GM19025 (cell line): ENCODE results near the gene RARG.
A peak's percentile ranks its signal among the peaks of the same experiment; 100 is the strongest.

Source experiments
- ATAC-seq: cut with Tn5 transposase; IDR thresholded peaks from one replicate; pipeline ENCODE4 v1.9.1; 2021; ENCODE audit warnings: mild to moderate bottlenecking, low read depth, moderate library complexity; ENCODE audit not compliant: unreplicated experiment

Gene RARG

DNA sequence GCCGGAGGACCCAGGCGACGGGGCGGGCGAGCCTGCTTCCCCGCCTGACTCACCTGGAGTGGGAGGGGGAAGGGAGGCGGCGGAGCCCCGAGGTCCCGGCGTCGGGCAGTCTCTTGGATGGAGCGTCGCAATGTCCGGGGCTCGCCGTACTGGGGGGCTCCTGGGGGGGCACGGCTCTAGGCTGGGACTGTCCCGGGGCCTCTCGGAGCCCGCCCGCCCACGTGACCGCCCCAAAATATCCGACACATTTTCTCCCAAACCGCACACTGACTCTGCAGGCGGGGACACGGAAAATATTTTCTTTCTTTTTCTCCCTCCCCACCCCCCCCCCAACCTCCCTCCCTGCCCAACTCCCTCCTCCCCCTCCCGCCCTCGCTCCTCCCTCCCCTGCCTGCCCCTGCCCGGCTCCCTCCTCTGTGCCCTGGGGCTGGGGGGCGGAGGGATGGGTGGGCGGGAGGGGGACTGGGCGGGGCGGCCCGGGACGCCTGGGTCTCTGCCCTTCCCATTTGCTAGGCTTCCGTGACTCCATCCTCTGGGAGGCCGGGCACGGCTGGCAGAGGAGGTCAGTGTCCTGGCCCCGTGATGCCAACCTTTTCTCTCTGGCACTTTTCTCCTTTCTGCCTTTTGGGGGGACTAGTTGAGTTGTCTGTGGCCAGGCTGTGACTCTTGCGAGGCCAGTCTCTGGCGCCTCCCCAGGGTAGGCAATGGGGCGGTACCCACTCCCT, at the start of gene RARG:
RARG (minus strand) TSS at position 289 of the 725 bp plus-strand sequence. CDS start 4,664 bp downstream, outside the sequence.
- no peak for ATAC-seq

GRCh38 chr12:53279888-53280498, 48.0 kb upstream of the RARG start:
- no peak for ATAC-seq

DNA sequence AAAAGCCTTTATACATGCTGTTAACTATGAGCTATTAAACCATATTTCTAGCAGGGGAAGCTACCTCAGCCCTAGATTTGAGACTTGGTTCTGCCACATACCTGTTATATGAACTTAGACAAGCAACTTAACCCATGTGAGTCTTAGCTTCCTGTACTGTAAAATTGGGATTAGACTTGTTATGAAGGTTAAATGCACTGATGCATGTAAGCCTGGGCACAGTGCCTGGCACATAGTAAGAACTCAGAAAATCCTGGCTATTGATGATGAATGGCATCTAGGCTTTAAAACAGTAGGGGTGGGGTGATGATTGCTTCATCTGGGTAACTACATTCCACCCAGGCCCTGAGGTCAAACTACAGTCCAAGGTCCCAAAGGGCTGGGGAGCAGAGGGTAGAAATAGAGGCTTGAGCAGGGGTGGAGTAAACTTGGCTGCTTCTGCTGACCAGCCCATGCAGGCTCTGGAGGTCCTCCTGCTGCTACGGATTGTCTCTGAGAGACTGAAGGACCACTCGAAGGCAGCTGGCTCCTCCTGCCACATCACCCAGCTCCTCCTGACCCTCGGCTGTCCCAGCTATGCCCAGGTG, 47.4 kb upstream of the RARG start:
- ATAC-seq: no peak

DNA sequence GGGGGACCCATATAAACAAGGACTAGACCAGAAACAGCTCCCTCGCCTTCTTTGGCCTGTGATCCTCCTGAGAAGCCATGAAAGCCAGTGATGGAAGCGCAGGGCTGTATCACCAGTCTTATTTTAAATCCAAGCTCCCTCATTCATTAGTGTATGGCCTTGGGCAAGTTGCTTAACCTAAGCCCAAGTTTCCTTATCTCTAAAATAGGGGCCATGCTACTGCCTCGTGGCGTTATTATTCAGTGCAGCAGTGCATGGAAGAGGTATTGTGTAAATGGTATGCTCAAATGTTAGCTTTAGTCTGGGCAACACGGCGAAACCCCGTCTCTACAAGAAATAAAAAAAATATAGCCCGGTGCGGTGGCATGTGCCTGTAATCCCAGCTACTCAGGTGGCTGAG, 46.0 kb upstream of the RARG start:
- ATAC-seq: no peak

- ATAC-seq: no peak
Observed at GRCh38 chr12:53276511-53276910, 44.5 kb upstream of the RARG start.

DNA sequence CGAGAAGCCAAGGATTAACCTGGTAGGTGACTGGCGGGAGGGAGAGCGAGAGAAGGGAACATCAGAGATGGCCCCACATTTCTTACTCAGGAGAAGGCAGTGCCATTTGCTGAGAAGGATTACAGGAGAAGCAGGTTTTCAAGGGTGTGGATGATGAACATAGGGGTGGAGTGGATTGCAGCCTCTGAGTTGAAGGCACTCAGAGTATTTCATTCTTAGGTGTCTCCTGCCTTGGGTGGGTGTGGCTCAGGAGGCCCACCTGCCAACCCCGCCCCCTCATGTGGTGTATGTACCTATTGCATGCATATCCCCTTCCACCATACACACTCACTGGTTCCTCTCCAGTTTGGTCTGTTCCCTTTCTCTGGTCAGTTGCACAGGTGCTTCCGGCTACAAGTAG, 42.4 kb upstream of the RARG start:
- no peak for ATAC-seq

GRCh38 chr12:53268630-53269562, 36.9 kb upstream of the RARG start:
- ATAC-seq: no peak

DNA sequence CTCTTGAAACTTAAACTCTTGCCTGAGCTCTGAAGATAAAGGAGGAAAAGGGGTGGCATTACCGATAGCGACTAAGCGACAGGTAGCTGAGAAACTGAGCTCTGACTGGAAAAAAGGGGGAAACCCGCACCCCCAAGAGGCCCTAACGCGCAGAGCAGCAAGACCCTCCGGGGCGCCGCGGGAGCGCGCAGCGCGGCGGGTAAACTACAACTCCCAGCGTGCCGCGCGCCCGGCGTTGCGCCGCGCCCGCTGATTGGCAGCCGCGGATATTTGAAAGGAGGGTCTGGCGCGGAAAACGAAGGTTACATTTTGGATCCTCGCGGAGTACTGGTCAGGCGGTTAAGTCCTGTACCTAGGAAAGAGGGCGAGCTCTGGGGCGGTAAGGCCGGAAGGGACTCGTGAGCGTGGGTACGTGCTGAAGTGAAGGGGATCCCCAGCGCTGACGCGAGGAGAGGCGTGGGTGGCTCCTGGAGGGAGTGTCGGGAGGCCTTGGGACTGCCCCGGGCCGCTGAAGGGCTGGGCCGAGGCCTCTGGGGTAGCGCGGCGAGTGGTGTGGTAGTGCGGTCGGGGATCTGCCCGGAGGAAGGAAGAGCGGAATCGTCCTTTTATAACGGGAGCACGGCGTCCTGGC, 36.1 kb upstream of the RARG start, which contains the start of gene ESPL1:
ESPL1 (plus strand) TSS at position 301 of the 631 bp plus-strand sequence. CDS start 468 bp downstream, outside the sequence.
- ATAC-seq: peak; percentile 82

- ATAC-seq: no peak
Observed at GRCh38 chr12:53267306-53267998, 35.4 kb upstream of the RARG start.

- ATAC-seq: no peak
Observed at GRCh38 chr12:53265783-53266182, 33.8 kb upstream of the RARG start.

DNA sequence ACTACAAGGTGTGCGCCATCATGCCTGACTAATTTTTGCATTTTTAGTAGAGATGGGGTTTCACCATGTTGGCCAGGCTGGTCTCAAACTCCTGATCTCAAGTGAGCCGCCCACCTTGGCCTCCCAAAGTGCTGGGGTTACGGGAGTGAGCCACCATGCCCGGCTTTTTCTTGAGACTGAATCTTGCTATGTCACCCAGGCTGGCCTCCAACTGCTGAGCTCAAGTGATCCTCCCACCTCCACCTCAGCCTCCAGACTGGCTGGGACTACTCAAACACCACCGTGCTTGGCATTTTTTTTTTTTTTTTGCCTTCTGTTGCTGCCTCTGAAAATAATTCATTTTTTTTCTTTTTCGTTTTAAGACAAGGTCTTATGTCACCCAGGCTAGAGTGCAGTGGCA, 27.9 kb upstream of the RARG start:
- ATAC-seq: no peak

- no peak for ATAC-seq
Observed at GRCh38 chr12:53258541-53259539, 26.8 kb upstream of the RARG start.

DNA sequence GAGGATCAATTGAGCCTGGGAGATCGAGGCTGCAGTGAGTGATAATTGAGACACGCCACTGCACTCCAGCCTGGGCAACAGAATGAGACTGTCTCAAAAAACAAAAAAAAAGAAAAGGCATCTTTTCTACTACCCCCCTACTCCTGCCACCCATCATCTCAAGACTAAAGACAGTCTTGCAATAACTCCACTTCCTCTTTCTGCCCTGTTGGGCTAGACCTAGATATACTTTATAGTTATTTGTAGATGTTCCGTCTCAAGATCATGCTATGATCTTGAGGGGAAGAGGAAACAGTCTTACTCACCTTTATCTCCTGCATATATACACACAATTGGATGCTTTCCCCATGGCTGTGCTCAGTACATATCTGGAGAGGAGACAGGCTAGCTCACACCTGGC, 24.0 kb upstream of the RARG start:
- no peak for ATAC-seq

DNA sequence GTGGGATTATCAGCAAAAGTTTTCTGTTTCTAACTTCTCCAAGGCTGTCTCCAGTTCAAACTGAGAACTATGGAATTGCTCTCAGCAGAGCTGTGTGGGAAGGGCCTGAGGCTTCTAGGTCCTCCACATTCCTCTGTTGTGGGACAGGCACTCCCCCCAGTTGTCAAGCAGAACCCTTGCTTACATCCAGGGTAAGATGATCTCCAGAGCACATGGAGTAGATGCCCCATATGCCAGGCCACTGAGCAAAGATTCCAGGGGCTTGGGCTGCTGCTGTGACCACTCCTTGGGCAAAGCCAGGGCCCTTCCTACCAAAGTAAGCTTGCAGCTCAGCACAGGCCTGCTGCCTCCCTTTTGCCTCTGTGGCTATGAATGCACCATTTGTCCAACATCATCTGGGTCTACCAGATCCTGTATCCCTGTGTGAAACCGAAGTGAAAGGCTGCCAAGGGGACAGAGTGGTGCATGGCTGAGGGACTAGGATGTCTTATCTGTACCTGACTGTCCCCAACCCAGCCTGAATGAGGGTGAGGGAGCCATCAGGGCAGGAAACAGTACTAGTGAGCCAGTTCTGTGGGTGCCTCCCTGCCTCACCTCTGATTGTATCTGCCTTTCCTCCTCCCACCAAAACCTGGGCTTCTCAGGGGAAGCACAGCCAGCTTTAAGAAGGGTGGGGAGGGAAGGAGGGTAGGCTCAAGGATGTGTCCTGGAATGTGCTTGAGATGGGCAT, 23.0 kb upstream of the RARG start:
- no peak for ATAC-seq

DNA sequence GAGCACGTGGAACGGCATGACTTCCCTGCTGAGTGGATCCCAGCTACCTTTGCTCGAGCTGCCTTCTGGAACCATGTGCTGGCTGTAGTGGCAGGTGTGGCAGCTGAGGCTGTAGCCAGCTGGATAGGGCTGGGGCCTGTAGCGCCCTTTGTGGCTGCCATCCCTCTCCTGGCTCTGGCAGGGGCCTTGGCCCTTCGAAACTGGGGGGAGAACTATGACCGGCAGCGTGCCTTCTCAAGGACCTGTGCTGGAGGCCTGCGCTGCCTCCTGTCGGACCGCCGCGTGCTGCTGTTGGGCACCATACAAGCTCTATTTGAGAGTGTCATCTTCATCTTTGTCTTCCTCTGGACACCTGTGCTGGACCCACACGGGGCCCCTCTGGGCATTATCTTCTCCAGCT, 21.3 kb upstream of the RARG start:
- no peak for ATAC-seq

DNA sequence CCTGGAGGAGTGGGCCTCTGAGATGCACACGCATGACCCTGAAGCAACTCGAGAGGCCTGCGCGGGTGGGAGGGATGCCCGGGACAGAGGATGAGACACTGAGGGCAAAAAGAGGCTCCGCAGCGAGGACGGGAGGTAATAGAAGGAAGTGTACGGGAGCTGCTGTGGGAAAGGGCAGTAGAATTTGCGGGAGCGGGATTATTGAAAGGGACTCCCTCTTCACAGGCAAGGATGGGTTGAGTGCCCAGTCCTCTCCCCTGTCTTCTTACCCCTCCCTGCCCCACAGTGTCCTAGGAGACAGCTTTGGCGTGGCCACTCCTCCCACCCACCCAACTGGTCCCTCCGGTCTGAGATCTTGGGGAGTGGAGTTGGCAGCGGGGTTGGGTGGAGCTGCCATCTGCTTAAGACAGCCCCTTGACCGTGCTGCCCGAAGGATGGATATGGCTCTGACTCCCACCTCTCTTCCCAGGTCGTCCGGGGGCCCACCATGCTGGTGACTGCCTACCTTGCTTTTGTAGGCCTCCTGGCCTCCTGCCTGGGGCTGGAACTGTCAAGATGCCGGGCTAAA, 20.4 kb upstream of the RARG start:
- ATAC-seq: no peak
